Stimulated activated CD8-positive, alpha-beta memory T cell treated with anti-CD3 and anti-CD28 coated beads, Interleukin-15, amount 100 ng/mL, for 48 hours (primary cell): Measurements from ENCODE around the gene RNF212B.
"Not testable (repeated sequence)": the region's sequence is repeated elsewhere in the genome, so short reads cannot be mapped to it uniquely, and the experiment has no call there.

Source experiments
- DNase-seq, 2 donors: peaks; one replicate each; pipeline ENCODE4 v3.0.0-alpha.2; 2020; ENCODE audit warnings: low read depth in 2 of 2

The RNF212B gene

GRCh38 chr14:23242076-23242475, 4.3 kb downstream of the RNF212B start:
- no peak for DNase-seq

GRCh38 chr14:23243066-23243465, 5.3 kb downstream of the RNF212B start:
- DNase-seq, result no peak

GRCh38 chr14:23245282-23245681, 7.5 kb downstream of the RNF212B start:
- DNase-seq, result no peak

GRCh38 chr14:23248601-23249000, 10.9 kb downstream of the RNF212B start:
- no peak for DNase-seq

GRCh38 chr14:23249824-23250223, 12.1 kb downstream of the RNF212B start:
- no peak for DNase-seq

GRCh38 chr14:23252006-23252405, 14.3 kb downstream of the RNF212B start:
- DNase-seq, result no peak

- no peak for DNase-seq
Observed at GRCh38 chr14:23252420-23253333, 14.9 kb downstream of the RNF212B start.

- no peak for DNase-seq
Observed at GRCh38 chr14:23258256-23258655, 20.5 kb downstream of the RNF212B start.

- no peak for DNase-seq
Observed at GRCh38 chr14:23259426-23259825, 21.7 kb downstream of the RNF212B start.

GRCh38 chr14:23260849-23261248, 23.1 kb downstream of the RNF212B start:
- not testable (repeated sequence) for DNase-seq

GRCh38 chr14:23269193-23269592, 31.5 kb downstream of the RNF212B start:
- no peak for DNase-seq

GRCh38 chr14:23275412-23275811, 37.7 kb downstream of the RNF212B start:
- no peak for DNase-seq

- no peak for DNase-seq
Observed at GRCh38 chr14:23277189-23277588, 39.5 kb downstream of the RNF212B start.

GRCh38 chr14:23277928-23278327, 40.2 kb downstream of the RNF212B start:
- not testable (repeated sequence) for DNase-seq

- DNase-seq, result no peak
Observed at GRCh38 chr14:23281247-23281646, 43.5 kb downstream of the RNF212B start.

- no peak for DNase-seq
Observed at GRCh38 chr14:23284654-23285529, 47.2 kb downstream of the RNF212B start.

GRCh38 chr14:23285530-23286019, 47.8 kb downstream of the RNF212B start:
- DNase-seq, result no peak

- DNase-seq, result peak; percentile 98 to 99
Observed at GRCh38 chr14:23286020-23286901, 48.5 kb downstream of the RNF212B start, which contains the start of gene HOMEZ. HOMEZ (minus strand) TSS chr14:23286132; CDS start chr14:23285952, 180 bp downstream.

- no peak for DNase-seq
Observed at GRCh38 chr14:23286902-23287479, 49.3 kb downstream of the RNF212B start.

GRCh38 chr14:23294734-23295561, 57.2 kb downstream of the RNF212B start:
- DNase-seq, result peak in 1 of 2 donors; percentile 26
